Inflammatory macrophage treated with lipopolysaccharide for 1 hour (primary cell): ENCODE results near the gene CDH2.
A peak's percentile ranks its signal among the peaks of the same experiment; 100 is the strongest.

ENCODE experiments used
- DNase-seq, 2 donors: peaks; one replicate each; pipeline ENCODE4 v3.0.0-alpha.2; 2020 to 2022

The CDH2 gene

DNA sequence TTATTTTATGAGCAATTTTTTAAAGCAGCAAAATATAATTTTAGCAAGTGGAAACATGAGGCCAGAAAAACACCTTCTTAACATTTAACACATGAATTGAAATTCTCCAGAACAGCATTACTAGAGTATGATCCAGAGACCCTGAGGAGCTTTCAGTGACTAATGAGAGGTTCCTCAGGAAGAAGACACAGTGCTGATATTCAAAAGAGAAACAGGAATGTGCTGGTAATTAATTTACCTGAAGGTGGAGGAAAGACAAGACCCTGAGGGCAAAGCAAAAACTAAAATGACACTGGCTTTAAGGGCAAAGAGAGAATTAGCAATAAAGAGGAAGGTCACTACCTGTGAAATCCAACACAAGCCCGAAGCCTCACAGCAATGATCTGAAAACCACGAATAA is 97.0 kb downstream of the CDH2 start:
- DNase-seq = no peak

DNA sequence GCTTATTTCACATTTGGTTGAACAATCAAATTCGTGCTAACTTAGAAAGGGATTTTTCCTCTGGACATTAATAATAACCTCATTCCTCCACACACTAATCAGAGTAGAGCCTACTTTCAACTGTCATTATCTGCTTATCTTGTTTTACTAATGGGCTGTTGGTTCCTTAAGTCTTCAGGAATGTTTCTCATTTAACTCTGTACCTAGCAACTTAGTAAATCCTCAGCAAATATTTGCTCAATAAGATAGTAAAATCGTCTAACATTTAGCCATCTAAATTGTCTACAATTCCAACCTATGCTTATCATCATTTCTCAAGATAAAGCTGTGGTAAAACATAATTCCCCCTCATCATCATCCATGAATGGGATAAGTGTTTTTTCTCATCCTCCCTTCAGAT is 98.1 kb downstream of the CDH2 start:
- no peak for DNase-seq

DNA sequence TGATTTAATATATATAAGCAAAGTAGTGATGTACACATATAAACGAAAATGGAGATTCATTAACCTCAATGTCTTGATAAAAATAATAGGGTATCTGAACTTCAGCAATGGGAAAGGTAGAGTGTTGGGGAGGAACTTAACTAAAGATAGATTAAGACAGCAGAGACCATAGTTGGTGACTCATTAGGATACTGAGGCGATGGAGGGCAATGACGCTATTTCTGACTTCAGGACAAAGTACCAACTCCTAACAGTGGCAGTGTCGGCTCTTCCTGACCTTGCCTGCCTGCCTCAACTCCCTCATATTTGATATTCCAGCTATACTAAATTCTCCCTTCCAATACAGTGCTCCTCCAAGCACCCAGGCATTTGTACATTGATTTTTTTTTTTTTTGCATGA is 98.6 kb downstream of the CDH2 start:
- no peak for DNase-seq

DNA sequence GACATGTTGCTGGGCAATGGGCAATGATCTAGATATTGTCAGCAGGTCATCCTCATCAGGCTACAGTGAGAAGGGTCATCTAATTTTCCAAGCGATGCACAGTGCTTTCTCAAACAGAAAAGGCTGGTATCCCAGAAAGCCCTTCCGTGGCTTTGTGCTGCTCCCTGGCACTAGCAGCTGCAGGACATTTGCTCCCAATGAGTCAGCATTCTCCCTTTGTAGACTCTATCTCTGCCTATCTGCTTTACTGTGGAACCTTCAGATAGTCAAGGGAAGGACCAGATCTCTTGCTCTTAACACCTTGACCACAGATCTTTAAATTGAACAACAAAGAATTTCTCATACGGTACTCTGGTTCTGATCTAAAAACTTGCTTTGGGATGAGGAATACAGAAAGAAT is 101.4 kb downstream of the CDH2 start:
- no peak for DNase-seq

DNA sequence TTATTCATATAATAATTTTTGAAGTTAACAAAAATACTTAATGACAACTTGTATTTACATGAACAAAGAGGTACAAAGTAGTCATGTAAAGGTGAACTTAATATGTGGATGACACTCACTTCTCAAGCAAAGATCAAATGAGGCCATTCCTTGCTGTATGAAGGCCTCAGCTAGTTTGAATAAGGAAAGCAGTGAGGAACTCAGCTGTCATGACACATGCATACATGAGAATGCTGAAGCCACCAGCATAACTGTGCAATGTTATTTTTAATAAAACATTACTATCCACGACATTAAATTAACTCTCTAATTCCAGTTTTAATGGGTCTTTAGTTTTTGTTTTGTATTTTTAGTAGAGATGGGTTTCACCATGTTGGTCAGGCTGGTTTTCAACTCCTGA is 102.9 kb downstream of the CDH2 start:
- DNase-seq = no peak

DNA sequence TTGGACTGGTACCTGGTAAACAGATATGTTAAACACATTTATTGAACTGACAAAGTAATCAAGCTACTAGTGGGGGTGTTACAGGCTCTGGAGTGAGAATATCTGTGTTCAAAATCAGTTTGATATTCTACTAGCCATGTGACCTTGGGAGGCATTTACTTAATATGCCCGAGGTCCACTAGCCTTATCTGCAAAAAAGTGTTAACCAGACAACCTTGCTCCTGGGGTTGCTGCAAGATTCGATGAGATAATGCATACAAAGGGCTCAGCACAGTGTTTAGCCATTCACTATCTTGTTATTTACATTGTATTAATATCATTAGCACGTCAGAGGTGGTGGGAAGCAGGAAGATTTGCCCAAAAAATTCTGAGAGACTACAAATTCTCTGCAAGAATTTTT is 103.3 kb downstream of the CDH2 start:
- no peak for DNase-seq

DNA sequence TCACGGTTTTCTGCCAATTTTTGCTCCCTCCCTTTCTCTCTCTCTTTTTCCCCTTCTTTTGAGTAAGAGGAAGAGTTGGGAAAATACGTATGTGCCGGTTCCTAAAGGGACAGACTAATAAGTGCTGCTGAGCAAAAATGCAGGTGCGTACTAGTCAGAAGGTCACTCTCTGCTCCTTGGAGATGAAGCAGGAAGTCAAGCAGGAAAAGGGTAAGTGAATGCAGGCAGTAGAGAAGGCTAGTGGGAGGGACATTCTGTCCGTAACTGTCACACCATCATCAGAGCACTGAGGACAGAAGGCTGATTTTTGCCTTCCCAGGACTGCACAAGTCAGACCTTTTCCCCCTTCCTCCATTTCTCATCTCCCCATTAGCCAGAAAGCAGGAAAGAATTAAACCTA is 105.7 kb downstream of the CDH2 start:
- DNase-seq = no peak

DNA sequence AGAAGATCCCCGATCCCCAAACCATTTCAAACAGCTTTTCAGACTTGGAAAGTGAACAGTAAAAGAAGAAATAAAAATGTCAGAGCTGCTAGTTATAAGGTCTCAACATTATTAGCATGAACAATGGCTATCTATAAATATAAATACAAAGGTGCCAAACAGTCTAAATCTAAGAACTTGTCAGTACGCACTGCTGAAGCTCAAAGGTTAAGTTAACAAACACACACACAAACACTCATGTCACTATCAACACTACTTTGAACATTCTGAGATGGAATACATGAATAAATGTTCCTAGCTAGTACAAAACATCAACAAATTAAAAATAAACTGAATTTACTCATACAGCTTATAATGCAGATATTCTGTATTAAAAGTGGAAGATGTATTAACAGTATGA is 108.7 kb downstream of the CDH2 start:
- DNase-seq = no peak

DNA sequence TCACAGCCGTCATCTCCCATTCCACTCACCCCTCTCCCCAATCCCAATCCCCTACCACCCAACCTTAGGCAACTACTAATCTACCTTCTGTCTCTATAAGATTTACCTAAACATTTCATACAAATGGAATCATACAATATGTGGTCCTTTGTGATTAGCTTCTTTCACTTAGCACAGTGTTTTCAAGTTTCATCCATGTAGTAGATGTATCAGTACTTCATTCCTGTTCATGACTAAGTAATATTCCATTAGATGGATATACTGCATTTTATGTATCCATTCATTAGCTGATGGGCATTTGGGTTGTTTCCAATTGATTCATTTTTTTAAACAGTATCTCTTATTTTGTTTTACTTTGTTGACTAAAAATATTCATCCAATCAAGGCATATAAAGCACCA is 109.6 kb downstream of the CDH2 start:
- DNase-seq = no peak

DNA sequence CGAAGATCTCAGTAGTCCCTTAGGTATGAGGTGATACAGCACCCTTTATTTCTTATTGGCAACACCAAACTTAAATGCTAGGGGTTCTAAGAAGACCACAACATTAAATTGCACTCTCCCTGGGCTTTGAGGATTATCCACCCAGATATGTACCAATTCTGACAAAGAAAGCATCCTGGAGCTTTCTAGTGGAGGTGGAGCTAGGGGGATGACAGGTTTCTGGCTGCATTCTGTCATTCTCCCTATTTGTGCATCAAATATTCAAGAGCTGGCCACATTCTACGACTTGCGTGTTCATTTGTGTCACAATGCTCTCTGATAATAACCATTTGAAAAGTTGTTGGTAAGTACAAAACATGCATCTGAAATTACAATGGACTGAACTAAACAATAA is 111.1 kb downstream of the CDH2 start:
- no peak for DNase-seq

DNA sequence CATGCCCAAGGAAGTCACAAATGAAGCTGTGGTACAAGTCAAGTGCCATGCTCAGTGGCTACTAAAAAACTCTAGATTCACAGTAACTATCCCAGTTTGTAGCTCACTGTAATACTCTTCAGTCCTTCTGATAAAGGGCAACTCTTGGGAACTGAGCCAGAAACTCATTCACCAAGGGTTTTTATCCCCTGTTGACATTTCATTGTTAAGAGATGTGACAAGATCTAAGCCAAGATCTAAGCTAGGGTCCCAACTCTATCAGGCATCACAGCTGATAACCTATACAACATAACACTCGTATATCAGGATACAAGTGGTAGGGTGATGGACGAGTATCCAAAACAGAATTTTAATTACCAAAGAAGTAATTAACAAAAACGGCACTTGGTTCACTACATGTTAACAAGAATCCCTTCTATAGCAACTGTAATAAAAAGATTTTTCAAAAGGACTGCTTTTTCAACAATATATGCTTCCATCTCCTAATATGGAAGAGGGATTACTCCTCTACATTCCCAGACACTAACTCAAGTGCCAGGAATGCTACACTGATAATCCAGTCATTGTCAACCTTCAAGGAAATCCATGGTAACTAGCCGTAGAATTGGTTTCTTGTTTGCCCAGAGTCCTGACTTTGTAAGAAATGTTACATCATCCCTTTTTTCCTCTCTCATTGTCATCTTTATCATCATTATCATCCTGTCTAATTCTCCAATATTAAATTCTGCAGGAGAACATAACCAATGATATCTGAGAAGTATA is 111.7 kb downstream of the CDH2 start:
- DNase-seq = no peak

DNA sequence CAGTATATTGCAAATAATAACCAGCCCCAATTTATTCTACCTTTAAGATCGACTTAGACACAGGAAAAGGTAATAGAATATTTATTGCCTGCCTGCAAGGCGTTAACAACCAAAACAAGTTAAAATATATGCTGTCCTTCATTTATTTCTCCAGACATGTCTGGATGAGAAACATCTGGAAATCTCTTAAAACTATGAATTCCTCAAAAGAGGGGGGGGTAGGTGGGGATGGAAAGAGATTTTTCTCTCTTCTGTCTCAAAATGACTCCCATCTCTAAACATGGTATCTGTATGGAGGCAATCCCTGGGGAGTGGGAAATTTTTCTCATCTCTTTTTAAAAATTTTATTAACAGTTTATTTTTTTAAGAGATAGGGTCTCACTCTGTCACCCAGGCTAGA is 113.0 kb downstream of the CDH2 start:
- no peak for DNase-seq

DNA sequence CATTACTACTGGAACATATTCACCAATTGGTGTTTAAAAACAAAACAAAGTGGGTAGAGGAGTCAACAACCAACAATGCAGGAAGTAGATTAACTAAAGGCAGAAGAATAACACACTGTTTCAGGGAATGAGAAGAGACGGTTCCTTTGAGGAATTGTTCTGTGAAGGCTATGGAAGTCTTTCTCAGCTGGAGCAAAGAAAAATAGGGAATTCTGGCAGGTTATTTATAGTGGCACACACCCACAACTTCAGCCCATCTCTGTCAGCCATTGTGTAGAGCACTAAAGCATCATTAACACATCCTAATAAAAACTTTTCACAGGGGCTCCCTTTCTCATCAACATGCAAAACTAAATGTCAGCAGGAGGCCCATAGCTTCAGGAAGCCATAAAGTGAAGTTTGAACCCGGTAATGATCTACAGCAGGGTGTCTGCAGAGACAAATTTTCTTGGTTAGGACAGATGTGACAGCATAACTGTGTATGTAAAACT is 113.6 kb downstream of the CDH2 start:
- DNase-seq = no peak

DNA sequence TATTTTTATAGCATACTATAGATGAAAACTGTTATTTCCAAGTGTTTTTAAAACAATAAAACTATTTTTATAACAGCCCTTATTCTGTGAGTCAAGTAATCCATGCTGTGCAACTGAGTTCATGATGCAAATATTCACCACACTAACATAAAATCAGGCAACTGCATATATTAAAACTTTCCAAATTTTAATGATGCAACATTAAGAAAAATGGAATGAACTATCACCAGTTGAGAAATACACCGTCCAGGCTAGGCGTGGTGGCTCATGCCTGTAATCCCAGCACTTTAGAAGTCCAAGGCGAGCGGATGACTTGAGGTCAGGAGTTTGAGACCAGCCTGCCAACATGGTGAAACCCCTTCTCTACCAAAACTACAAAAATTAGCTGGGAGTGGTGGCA is 114.5 kb downstream of the CDH2 start:
- no peak for DNase-seq

DNA sequence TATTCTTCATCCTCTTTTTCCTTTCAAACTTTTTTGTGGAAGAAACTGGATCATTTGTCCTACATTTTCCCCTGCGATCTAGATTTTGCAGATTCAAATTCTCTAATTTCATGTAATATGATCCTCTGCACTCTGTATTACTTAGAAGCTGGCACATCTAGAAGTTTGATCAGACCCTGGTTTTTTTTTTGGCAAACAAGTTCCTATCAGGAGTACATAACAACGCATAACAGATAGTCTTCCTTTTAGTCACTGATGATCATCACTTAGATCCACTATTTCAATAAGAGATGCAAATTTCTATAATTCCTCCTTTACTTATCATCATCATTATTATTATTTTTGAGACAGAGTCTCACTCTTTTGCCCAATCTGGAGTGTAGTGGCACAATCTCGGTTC is 117.1 kb downstream of the CDH2 start:
- DNase-seq = no peak

DNA sequence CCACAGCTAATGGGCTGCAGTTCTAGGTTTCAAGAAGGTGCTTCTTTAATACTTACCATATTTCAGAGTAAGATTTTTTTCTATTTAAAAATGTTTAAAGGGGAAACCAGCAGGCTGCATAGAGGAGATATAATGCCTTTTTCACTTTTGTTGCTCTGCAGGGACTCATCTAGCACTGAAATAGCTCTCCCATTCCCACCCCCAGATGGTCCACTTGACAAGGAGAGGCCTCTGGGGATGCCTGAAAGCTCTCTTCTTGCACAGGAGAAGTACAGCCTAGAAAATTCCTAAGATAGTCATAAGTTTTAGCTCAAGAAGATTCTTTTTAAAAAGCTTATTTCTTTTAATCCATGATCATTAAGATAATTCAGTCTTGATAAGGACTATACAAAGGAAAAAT is 126.4 kb downstream of the CDH2 start:
- DNase-seq = no peak

DNA sequence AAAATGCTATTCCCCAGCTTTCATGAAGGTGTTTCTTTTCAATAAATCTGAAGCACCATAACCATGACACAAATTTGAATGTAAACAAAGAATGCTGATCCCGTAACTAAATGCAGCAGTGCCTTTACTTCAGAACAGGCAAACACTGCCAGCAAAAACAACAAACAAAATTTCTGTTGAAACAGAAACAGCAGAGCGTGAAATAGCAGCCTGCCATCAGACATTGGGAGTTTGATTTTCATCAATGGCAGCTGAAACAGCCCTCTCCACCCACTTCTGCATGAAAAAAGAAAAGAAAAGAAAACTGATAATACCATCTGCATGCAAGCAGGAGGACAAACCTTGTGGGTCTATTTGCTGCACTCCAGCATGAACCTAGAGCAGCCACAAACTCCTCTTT is 128.3 kb downstream of the CDH2 start:
- no peak for DNase-seq

DNA sequence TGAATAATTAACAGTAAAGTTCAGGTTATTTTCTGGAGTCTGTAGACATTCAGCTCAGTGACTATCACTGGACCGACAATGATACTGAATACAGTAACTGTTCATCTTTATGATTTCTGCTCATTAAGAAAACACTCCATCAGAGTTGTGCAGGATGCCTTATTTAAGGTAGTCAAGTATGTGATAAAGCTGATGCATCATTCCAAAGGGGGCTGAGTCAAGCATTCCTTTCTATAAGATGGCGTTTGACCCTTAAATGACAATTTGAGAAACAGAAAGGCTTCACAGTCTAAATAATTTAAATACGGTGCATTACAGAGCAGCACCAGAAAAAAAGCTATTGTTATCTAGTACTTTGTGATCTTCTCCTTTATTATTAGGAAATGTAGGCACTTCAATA is 131.1 kb downstream of the CDH2 start:
- no peak for DNase-seq

DNA sequence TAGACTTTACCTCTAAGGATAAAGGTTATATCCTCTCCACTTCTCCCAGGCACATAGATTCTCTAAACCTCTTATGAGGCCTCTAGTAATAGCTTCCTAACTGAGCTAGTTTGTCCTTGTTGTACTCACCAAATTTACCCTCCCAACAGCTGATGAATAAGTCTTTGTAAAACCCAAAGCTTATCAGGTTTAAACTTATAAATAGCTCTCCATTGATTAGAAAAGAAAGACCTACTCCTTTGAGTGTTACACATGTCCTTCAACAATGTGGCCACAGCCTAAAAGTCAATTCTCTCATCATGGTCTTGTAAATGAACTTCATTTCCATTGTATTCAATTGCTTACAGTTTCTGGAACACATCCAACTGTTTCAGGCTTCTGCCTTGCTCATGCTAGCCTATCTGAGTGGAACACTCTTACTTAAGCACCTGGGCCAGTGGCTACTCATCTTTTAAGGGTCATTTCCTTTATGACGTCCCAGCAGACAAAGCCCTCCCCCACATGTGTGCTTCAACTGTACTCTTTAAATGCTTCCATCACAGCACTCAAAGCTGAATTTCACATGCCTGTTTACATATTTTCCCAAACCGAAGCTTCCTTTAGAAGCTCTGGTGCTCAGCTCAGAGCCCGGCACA is 131.6 kb downstream of the CDH2 start:
- no peak for DNase-seq

DNA sequence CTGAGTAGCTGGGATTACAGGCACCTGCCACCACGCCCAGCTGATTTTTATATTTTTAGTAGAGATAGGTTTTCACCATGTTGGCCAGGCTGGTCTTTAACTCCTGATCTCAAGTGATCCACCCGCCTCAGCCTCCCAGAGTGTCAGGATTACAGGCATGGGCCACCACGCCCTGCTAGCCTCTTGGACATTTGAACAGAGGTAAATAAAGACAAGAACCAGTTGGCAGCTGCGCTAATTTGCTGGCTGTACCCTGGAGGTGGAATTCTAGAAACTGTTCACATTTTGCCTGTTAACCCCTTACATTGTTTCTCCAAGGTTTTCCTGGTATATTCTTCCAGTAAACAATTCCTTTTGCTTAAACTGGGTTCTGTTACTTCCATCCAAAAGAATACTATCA is 132.9 kb downstream of the CDH2 start:
- DNase-seq = no peak

DNA sequence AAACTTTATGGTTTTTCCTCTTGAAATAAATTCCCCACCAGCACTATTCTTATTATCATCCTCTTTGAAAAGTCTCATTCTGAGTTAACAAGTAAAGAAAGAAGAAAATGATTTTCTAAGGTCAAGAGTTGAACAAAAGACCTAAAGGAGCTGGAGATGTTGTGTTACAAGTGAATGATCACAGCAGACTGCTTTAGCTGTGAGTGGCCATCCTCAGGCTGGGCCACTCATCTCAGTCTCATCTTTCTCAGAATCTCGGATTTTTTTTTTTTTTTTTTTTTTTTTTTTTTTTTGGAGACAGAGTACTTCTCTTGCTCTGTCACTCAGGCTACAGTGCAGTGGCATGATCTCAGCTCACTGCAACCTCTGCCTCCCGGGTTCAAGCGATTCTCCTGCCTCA is 133.3 kb downstream of the CDH2 start:
- no peak for DNase-seq

DNA sequence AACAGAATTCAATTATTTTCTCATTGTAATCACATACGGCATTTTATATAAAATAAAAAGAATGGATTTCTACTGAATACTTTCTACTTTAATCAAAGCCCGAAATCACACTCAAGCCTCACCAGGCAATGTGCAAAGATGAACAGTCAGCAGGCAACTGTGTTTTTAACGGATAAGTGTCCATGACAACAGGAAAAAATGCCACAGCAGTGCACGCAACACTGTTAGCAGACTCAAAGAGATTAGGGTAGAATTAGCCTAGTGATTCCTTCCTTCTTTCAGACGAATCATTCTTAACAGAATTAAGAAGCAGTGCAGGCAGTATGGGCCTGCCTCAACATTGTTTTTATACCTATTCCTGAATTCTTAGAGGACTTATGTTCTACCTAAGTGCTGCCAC is 135.6 kb downstream of the CDH2 start:
- no peak for DNase-seq

DNA sequence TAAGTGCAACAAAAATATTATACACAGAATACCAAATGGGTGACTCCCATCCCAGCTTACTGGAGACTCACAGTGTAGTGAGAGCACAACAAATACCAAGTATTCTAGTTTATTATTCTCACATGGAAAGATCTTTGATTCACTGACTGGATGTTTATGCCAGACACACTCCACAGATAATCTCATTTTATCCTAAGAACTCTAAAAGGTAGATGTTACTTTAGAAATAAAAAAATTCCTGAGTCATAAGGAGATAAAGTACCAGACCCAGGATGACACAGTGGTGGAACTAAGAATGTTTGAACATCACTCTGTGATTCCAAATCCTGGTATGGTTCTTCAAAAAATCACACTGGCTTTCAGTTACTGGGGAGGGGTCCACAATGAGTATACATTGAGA is 136.2 kb downstream of the CDH2 start:
- no peak for DNase-seq

DNA sequence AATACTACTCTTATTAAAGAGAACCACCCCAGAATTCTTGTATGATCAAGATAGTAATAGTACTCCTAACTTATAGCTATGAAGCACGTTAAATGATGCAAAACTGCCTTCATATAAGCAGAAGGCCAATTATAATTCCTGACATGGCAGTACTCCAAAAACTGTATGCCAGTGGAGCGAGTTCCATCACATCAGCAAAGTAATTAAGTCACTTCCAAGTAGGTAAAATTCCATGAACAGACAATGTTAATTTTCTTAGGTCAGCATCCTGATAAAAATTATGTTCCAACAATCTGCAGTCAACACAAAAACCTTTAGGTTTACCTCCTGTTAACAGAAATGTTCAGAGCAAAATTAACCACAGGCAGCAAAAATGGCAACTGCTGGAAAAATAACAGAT is 136.7 kb downstream of the CDH2 start:
- DNase-seq = no peak

DNA sequence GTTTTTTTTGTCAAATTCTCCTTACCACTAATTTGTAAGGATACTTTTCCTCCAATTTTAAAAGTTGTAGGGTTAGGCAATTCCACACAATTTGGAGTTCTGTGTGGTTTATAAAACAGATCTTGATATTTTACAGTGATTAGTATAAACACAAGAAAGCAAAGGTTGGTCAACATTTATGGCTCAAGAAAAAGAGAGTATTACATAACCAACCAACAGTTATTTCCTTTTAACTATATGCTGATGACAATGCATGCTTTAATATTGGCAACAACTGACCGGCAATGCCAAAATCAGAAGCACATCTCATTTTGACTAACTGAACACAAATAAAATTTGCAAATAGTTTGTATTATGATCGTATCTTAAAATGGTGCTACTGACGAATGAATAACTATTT is 137.2 kb downstream of the CDH2 start:
- DNase-seq = peak in 1 of 2 donors; percentile 14
